K562 (cell line): ENCODE measurements around the gene WDCP. TPM values are rescaled to one million over a fixed set of nuclear protein-coding genes. Genes with fewer than 3 reads are reported as not detected.

ENCODE experiments used
- ATAC-seq: fragments of 200-7000 bp; cut with Tn5 transposase; 3 replicates; pipeline ENCODE4 v1.9.1; 2020; ENCODE audit warnings: moderate library complexity
- BruUV-seq: library from RNA; stranded (reverse); fragments of 400-500 nt; replicated peaks from 2 replicates; lab custom pipeline; 2021; lab: Mats Ljungman, UMichigan
- CTCF ChIA-PET: fragments of 300-600 bp; formaldehyde crosslinking; extraction: SDS; loops from one replicate; lab custom pipeline; 2021; ENCODE audit warnings: low intra/inter-chr PET ratio; lab: Yijun Ruan, JAX
- POLR2A ChIA-PET: fragments of 300-600, 350-650 bp; sonication (Branson Sonifier 250); formaldehyde crosslinking; extraction: SDS; loops from one replicate; lab custom pipeline; 2021; ENCODE audit warnings: antibody characterized with exemption, inconsistent platforms; lab: Yijun Ruan, JAX
- DNase-seq, 4 experiments: peaks; one replicate each; pipeline versions ENCODE4 v3.0.0 to v3.0.0-alpha.2; 2011 to 2018; ENCODE audit warnings: low spot score in 3 of 4, mixed read lengths in 3 of 4; ENCODE audit errors: extremely low read depth in 1 of 4
- FAIRE-seq: peaks from 2 replicates; lab custom pipeline; 2011; peaks lifted over from hg19 to GRCh38; lab: Jason Lieb, UNC
- H2AFZ ChIP-seq: 2 replicates; pipeline ENCODE4 v1.6.0; 2011; ENCODE audit warnings: low read depth, low read length, control low read depth, inconsistent platforms
- H3K27ac ChIP-seq: fragments of 200-600 bp; 3 replicates; pipeline ENCODE4 v1.8.0; 2011; ENCODE audit warnings: low read depth, mild to moderate bottlenecking, control low read depth, inconsistent platforms, low read length, moderate library complexity, mixed read lengths; ENCODE audit errors: extremely low read depth
- H3K27me3 ChIP-seq, 2 experiments: fragments of 300-600 bp in 1 of 2; 2 replicates in 1 of 2; 3 replicates in 1 of 2; pipeline versions ENCODE4 v1.6.0 to v1.8.0; 2011; ENCODE audit warnings: inconsistent platforms in 2 of 2, low read length in 2 of 2, mild to moderate bottlenecking in 1 of 2, mixed read lengths in 1 of 2, moderate library complexity in 1 of 2; ENCODE audit not compliant: control insufficient read depth in 2 of 2, insufficient read depth in 2 of 2
- H3K36me3 ChIP-seq: fragments of 300-600 bp; 3 replicates; pipeline ENCODE4 v1.8.0; 2011; ENCODE audit warnings: mild to moderate bottlenecking, low read length, inconsistent platforms; ENCODE audit not compliant: control insufficient read depth, insufficient read depth
- H3K4me1 ChIP-seq, 2 experiments: fragments of 200-600 bp in 1 of 2; replicated peaks in 1 of 2; 2 replicates in 1 of 2; 3 replicates in 1 of 2; pipeline versions ENCODE4 v1.5.1 to v1.8.0; 2011; ENCODE audit warnings: inconsistent platforms in 2 of 2, low read length in 2 of 2, mild to moderate bottlenecking in 1 of 2, mixed read lengths in 1 of 2, moderate library complexity in 1 of 2; ENCODE audit not compliant: control insufficient read depth in 2 of 2, insufficient read depth in 2 of 2
- H3K4me2 ChIP-seq: 2 replicates; pipeline ENCODE4 v1.6.1; 2011; ENCODE audit warnings: low read length, control low read depth, inconsistent platforms, mixed read lengths; ENCODE audit not compliant: insufficient read depth
- H3K4me3 ChIP-seq: fragments of 200-600 bp; sonication (generic), shearing (Covaris generic); 2 replicates; pipeline ENCODE4 v1.5.1; 2016; ENCODE audit warnings: control low read depth, inconsistent platforms
- H3K79me2 ChIP-seq: fragments of 200-600 bp; 3 replicates; pipeline ENCODE4 v1.8.0; 2011; ENCODE audit warnings: low read length, inconsistent platforms; ENCODE audit not compliant: control insufficient read depth, insufficient read depth
- H3K9ac ChIP-seq, 2 experiments: 2 replicates each; pipeline versions ENCODE4 v1.6.0 to v1.6.1; 2011; ENCODE audit warnings: low read depth in 2 of 2, low read length in 2 of 2, control low read depth in 1 of 2, inconsistent platforms in 1 of 2, mild to moderate bottlenecking in 1 of 2, mixed read lengths in 1 of 2; ENCODE audit not compliant: insufficient read depth in 1 of 2
- H3K9me1 ChIP-seq: one replicate; pipeline ENCODE4 v1.6.0; 2011; ENCODE audit warnings: inconsistent platforms, mild to moderate bottlenecking, low read length, moderate library complexity; ENCODE audit not compliant: control insufficient read depth, insufficient read depth
- H3K9me3 ChIP-seq: replicated peaks from 2 replicates; pipeline ENCODE4 v1.5.1; 2011; ENCODE audit warnings: low read depth, low read length, inconsistent platforms; ENCODE audit not compliant: control insufficient read depth, insufficient read depth
- H4K20me1 ChIP-seq: replicated peaks from 2 replicates; pipeline ENCODE4 v1.6.1; 2011; ENCODE audit warnings: low read length, inconsistent platforms, mixed read lengths; ENCODE audit not compliant: control insufficient read depth, insufficient read depth
- FUS ChIP-seq: fragments of 200-400 bp; formaldehyde crosslinking; optimal IDR thresholded peaks from 2 replicates; pipeline ENCODE3; 2017; ENCODE audit warnings: low read depth, low read length
- GABPB2 ChIP-seq: fragments of 250-450 bp; sonication (Bioruptor Pico); conservative IDR thresholded peaks from 2 replicates; pipeline ENCODE4 v1.5.1; 2021; ENCODE audit warnings: mild to moderate bottlenecking
- HIVEP1 ChIP-seq: fragments of 250-450 bp; sonication (Bioruptor Pico); IDR thresholded peaks from 2 replicates; pipeline ENCODE4 v1.4.0; 2020; ENCODE audit warnings: mild to moderate bottlenecking
- MAX ChIP-seq: sonication (generic); formaldehyde crosslinking; IDR thresholded peaks from 2 replicates; pipeline ENCODE4 v1.9.0; 2022; ENCODE audit warnings: mild to moderate bottlenecking, missing genetic modification reagents
- MTF1 ChIP-seq: fragments of 250-450 bp; sonication (Bioruptor Pico); IDR thresholded peaks from 2 replicates; pipeline ENCODE4 v1.9.0; 2021; ENCODE audit warnings: moderate library complexity, mild to moderate bottlenecking, inconsistent platforms, borderline replicate concordance
- NFRKB ChIP-seq: fragments of 450-650 bp; IDR thresholded peaks from 2 replicates; pipeline ENCODE4 v1.6.1; 2016; ENCODE audit warnings: low read depth
- POLR2A ChIP-seq: fragments of 450-650 bp; conservative IDR thresholded peaks from 2 replicates; pipeline ENCODE4 v1.6.1; 2016
- POLR2B ChIP-seq: fragments of 450-650 bp; IDR thresholded peaks from 2 replicates; pipeline ENCODE4 v1.6.1; 2018; ENCODE audit warnings: low read depth; ENCODE audit not compliant: partially characterized antibody
- RFX5 ChIP-seq: IDR thresholded peaks from 2 replicates; pipeline ENCODE4 v1.6.1; 2011; ENCODE audit warnings: low read depth, mild to moderate bottlenecking, improper control_type of control experiment, low read length
- ZNF274 ChIP-seq: IDR thresholded peaks from 2 replicates; pipeline ENCODE4 v1.6.1; 2011; ENCODE audit warnings: low read depth, mild to moderate bottlenecking, low read length, moderate library complexity, borderline replicate concordance
- ZNF589 ChIP-seq: fragments of 200-800 bp; sonication (Bioruptor generic); IDR thresholded peaks from 2 replicates; pipeline ENCODE4 v1.6.1; 2016; ENCODE audit warnings: low read depth, missing genetic modification characterization, missing compliant biosample characterization
- WGBS: fragments of 100-300 bp; shearing (Covaris generic); methylation state at CpG from one replicate; pipeline ENCODE4 v1.1.6; 2016; ENCODE audit warnings: low coverage, mixed read lengths; ENCODE audit not compliant: insufficient coverage; ENCODE audit errors: missing lambda C conversion rate; 5-methylcytosine and 5-hydroxymethylcytosine counted together
- in situ Hi-C: fragments of 300-500 bp; cut with MboI; formaldehyde crosslinking; loops from 4 replicates; pipeline ENCODE4 v1.15.0; 2018; ENCODE audit warnings: inconsistent platforms, mixed read lengths
- intact Hi-C: fragments of 100-400 bp; cut with micrococcal nuclease; formaldehyde crosslinking; loops from 2 replicates; pipeline ENCODE4 v1.14.2; 2022
- polyA plus RNA-seq, 8 experiments: library from polyadenylated mRNA; depleted of rRNA in 4 of 8; stranded (reverse) in 5 of 8; unstranded in 3 of 8; fragments of >200 nt; fragmentation: Nextera tagmentation in 2 of 8; fragmentation: Illumina TruSeq in 1 of 8; extraction: Ambion mirVana in 2 of 8; extraction: Trizol in 1 of 8; gene quantifications; 2 replicates each; pipeline versions ENCODE4 v1.2.1 to v1.2.3, GENCODE V29; 2011 to 2014; ENCODE audit warnings: inconsistent platforms in 1 of 8, missing spikeins in 1 of 8
- total RNA-seq, 7 experiments: library from RNA; depleted of rRNA in 6 of 7; stranded (reverse); fragments of >200 nt in 6 of 7; fragmentation: Illumina TruSeq in 2 of 7; extraction: Trizol in 2 of 7; gene quantifications; 2 replicates each; pipeline versions ENCODE4 v1.2.1 to v1.2.3, GENCODE V29; 2011 to 2021; ENCODE audit warnings: low replicate concordance in 1 of 7
- TF ChIP-seq, protein P1 (sequence below): fragments of 150-350 bp; IDR thresholded peaks from 2 replicates; pipeline ENCODE4 v1.6.1; 2014; ENCODE audit warnings: low read depth, mild to moderate bottlenecking, low read length, borderline replicate concordance
- TF ChIP-seq, protein P2 (sequence below): sonication (generic); formaldehyde crosslinking; IDR thresholded peaks from 2 replicates; pipeline ENCODE4 v1.8.0; 2022; ENCODE audit warnings: mild to moderate bottlenecking, missing genetic modification reagents

WDCP gene
- total and polyA plus RNA-seq, 9 of the 15 experiments (the other 6 are each of a cell fraction or from before 2014, with no cell fraction given), result 10.1 to 41.4 (median 21.8) TPM

DNA sequence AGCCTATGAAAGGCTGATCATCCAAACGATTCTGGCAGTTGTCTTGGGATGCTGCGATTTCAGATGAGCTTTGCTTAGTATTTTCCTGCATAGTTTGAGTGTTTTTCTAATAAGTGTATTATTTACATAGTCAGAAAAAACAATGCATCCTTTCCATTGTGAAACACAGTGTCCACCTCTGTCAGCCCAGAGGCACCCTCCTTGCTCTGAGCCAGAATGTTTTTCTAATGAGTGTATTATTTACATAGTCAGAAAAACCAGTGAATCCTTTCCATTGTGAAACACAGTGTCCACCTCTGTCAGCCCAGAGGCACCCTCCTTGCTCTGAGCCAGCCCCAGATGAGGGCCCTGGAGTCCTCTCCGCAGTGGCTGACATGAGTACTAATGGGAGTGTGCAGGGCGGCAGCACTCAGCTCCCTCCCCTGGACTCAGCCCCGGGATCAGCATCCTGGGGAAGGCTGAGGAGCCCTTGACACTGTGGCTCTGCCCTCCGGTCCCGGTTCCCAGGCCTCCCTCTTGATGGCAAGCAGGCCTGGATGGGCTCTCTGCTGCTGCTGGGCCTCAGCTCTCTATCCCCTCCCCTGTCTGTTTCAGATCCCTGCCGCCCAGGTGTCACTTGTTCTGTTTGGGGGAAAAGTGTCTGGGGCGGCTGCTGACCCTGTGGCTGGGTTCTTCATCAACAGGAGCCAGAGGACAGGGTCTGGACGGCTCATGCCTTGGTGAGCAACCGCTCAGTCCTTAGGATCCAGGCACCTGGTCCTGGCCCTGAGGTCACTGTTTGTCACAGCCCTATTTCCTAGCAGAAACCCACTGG lies 31.4 kb downstream of the WDCP start:
- Histone ChIP-seq H3K4me1 (peaks cover 30 to 43% of the 10 kb centered on the region in 2 experiments), H3K9me1 (no peaks in the 10 kb centered on the region), H3K4me2 (peak overlapping the region; percentile 4; the same call in 1 of the 2 replicates), H3K9ac (peak overlapping the region in 1 of 2 experiments; percentile 82; a peak in 3 of 4 replicates), H3K9me3 (no peaks in the 10 kb centered on the region), H4K20me1 (no peaks in the 10 kb centered on the region; the same call in 1 of the 2 replicates), H3K4me3 (no peak overlapping the region), H3K27me3 (no peaks in the 10 kb centered on the region), H3K36me3 (peaks cover 22% of the 10 kb centered on the region), H3K79me2 (peaks cover 27% of the 10 kb centered on the region), H2AFZ (no peak overlapping the region), H3K27ac (peak overlapping the region; percentile 27; the same call in 2 of the 3 replicates)
- ChIA-PET CTCF (no interaction called here), POLR2A (interaction anchor here (0.7 to 1.0 kb wide), 3 partner anchors 12 to 187 kb away, joined by 3 to 4 read pairs (median 4); no protein-coding TSS in a partner anchor)
- intact Hi-C loops (loop anchor here (10.0 kb wide), 1 partner anchor 191 kb away; no protein-coding TSS in a partner anchor), in situ Hi-C loops (no loop called here)
- BruUV-seq, result no TSS peak
- DNase-seq (peak in 1 of 4 experiments; percentile 49), ATAC-seq (peak; percentile 9), FAIRE-seq (no peak)
- 57% methylated on average over 9 of the region's 11 CpGs for WGBS
- no peak for TF ChIP-seq ZNF274
- no peak for TF ChIP-seq POLR2A
- no peak for TF ChIP-seq NFRKB
- no peak for TF ChIP-seq GABPB2
- no peak for TF ChIP-seq HIVEP1 (CRISPR knock-in tag)
- no peak for TF ChIP-seq FUS
- no peak for TF ChIP-seq MAX (CRISPR knock-in tag)
- no peak for TF ChIP-seq POLR2B
- no peak for TF ChIP-seq MTF1 (CRISPR knock-in tag)
- TF ChIP-seq RFX5, result no peak
- TF ChIP-seq, protein P1, sequence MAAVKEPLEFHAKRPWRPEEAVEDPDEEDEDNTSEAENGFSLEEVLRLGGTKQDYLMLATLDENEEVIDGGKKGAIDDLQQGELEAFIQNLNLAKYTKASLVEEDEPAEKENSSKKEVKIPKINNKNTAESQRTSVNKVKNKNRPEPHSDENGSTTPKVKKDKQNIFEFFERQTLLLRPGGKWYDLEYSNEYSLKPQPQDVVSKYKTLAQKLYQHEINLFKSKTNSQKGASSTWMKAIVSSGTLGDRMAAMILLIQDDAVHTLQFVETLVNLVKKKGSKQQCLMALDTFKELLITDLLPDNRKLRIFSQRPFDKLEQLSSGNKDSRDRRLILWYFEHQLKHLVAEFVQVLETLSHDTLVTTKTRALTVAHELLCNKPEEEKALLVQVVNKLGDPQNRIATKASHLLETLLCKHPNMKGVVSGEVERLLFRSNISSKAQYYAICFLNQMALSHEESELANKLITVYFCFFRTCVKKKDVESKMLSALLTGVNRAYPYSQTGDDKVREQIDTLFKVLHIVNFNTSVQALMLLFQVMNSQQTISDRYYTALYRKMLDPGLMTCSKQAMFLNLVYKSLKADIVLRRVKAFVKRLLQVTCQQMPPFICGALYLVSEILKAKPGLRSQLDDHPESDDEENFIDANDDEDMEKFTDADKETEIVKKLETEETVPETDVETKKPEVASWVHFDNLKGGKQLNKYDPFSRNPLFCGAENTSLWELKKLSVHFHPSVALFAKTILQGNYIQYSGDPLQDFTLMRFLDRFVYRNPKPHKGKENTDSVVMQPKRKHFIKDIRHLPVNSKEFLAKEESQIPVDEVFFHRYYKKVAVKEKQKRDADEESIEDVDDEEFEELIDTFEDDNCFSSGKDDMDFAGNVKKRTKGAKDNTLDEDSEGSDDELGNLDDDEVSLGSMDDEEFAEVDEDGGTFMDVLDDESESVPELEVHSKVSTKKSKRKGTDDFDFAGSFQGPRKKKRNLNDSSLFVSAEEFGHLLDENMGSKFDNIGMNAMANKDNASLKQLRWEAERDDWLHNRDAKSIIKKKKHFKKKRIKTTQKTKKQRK, result no peak
- TF ChIP-seq, protein P2, sequence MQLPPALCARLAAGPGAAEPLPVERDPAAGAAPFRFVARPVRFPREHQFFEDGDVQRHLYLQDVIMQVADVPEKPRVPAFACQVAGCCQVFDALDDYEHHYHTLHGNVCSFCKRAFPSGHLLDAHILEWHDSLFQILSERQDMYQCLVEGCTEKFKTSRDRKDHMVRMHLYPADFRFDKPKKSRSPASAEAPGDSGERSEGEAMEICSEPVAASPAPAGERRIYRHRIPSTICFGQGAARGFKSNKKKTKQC (CRISPR knock-in tag), result no peak
- no peak for TF ChIP-seq ZNF589 (CRISPR knock-in tag)
